ENCODE measurements around the gene COMT.

DNA sequence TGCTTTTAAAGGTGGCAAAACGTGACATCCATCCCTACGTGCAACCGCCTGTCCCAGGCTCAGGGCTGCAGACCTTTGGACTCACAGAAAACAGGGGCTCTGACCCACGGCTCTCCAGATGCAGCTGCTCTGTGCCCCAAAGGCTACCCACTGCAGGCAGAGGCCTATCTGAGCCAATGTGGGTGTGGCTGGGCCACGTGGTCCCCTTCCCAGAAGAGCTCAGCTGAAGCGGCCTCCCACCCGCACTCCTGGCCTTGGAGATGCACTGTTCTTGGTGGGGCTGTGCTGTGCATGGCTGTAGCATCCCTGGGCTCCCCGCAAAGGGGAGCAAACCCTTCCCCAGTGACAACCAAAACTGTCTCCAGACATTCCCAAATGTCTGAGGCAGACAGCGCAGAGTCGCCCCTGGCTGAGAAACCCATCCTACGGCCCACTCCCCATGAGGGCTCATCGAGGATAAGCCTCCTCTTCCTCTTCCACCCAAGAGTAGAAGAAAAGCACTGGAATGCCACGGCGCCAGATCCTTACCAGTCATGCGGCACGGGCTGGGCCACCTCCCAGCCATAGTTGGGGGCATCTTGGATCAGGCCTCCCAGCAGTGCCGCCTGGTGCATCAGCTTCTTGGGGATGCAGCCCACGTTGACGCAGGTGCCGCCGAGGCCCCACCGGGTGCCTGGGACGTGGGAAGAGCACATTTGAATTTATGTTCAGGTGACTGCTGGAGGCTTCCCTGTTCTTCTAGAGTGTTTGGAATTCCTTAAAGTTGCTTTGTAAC, 23.1 kb upstream of the COMT start:
- no peak for TF ChIP-seq EZH2 (IDR thresholded peaks at IDR 0.05; ENCODE audit: low read depth, unreplicated experiment)
- no peak for TF ChIP-seq NANOG (IDR thresholded peaks at IDR 0.05; ENCODE audit: borderline replicate concordance)
- TF ChIP-seq, protein P1, sequence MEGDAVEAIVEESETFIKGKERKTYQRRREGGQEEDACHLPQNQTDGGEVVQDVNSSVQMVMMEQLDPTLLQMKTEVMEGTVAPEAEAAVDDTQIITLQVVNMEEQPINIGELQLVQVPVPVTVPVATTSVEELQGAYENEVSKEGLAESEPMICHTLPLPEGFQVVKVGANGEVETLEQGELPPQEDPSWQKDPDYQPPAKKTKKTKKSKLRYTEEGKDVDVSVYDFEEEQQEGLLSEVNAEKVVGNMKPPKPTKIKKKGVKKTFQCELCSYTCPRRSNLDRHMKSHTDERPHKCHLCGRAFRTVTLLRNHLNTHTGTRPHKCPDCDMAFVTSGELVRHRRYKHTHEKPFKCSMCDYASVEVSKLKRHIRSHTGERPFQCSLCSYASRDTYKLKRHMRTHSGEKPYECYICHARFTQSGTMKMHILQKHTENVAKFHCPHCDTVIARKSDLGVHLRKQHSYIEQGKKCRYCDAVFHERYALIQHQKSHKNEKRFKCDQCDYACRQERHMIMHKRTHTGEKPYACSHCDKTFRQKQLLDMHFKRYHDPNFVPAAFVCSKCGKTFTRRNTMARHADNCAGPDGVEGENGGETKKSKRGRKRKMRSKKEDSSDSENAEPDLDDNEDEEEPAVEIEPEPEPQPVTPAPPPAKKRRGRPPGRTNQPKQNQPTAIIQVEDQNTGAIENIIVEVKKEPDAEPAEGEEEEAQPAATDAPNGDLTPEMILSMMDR (conservative IDR thresholded peaks at IDR 0.05; ENCODE audit: low read depth in 2 of 2) = no peak
- no peak for TF ChIP-seq JUNB (IDR thresholded peaks at IDR 0.05; ENCODE audit: unreplicated experiment)
- TF ChIP-seq, protein P2, sequence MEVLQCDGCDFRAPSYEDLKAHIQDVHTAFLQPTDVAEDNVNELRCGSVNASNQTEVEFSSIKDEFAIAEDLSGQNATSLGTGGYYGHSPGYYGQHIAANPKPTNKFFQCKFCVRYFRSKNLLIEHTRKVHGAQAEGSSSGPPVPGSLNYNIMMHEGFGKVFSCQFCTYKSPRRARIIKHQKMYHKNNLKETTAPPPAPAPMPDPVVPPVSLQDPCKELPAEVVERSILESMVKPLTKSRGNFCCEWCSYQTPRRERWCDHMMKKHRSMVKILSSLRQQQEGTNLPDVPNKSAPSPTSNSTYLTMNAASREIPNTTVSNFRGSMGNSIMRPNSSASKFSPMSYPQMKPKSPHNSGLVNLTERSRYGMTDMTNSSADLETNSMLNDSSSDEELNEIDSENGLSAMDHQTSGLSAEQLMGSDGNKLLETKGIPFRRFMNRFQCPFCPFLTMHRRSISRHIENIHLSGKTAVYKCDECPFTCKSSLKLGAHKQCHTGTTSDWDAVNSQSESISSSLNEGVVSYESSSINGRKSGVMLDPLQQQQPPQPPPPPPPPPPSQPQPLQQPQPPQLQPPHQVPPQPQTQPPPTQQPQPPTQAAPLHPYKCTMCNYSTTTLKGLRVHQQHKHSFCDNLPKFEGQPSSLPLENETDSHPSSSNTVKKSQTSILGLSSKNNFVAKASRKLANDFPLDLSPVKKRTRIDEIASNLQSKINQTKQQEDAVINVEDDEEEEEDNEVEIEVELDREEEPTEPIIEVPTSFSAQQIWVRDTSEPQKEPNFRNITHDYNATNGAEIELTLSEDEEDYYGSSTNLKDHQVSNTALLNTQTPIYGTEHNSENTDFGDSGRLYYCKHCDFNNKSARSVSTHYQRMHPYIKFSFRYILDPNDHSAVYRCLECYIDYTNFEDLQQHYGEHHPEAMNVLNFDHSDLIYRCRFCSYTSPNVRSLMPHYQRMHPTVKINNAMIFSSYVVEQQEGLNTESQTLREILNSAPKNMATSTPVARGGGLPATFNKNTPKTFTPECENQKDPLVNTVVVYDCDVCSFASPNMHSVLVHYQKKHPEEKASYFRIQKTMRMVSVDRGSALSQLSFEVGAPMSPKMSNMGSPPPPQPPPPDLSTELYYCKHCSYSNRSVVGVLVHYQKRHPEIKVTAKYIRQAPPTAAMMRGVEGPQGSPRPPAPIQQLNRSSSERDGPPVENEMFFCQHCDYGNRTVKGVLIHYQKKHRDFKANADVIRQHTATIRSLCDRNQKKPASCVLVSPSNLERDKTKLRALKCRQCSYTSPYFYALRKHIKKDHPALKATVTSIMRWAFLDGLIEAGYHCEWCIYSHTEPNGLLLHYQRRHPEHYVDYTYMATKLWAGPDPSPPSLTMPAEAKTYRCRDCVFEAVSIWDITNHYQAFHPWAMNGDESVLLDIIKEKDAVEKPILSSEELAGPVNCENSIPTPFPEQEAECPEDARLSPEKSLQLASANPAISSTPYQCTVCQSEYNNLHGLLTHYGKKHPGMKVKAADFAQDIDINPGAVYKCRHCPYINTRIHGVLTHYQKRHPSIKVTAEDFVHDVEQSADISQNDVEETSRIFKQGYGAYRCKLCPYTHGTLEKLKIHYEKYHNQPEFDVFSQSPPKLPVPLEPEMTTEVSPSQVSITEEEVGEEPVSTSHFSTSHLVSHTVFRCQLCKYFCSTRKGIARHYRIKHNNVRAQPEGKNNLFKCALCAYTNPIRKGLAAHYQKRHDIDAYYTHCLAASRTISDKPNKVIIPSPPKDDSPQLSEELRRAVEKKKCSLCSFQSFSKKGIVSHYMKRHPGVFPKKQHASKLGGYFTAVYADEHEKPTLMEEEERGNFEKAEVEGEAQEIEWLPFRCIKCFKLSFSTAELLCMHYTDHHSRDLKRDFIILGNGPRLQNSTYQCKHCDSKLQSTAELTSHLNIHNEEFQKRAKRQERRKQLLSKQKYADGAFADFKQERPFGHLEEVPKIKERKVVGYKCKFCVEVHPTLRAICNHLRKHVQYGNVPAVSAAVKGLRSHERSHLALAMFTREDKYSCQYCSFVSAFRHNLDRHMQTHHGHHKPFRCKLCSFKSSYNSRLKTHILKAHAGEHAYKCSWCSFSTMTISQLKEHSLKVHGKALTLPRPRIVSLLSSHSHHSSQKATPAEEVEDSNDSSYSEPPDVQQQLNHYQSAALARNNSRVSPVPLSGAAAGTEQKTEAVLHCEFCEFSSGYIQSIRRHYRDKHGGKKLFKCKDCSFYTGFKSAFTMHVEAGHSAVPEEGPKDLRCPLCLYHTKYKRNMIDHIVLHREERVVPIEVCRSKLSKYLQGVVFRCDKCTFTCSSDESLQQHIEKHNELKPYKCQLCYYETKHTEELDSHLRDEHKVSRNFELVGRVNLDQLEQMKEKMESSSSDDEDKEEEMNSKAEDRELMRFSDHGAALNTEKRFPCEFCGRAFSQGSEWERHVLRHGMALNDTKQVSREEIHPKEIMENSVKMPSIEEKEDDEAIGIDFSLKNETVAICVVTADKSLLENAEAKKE (CRISPR knock-in tag; IDR thresholded peaks at IDR 0.05) = no peak

Data from GM23338 (cell line).